ENCODE results near the gene MUCL3. TPM values are rescaled to one million over a fixed set of nuclear protein-coding genes. Genes with fewer than 3 reads are reported as not detected.

MUCL3 gene
- total RNA-seq, 1 donor from 2014 or later = not detected

GRCh38 chr6:31001281-31001888, 60.6 kb downstream of the MUCL3 start:
- DNase-seq (no peak), ATAC-seq (ENCODE audit: poor library complexity) (no peak)
- intact Hi-C loops (cut with DNase I) = no loop called here

- no peak for ATAC-seq (ENCODE audit: poor library complexity)
- intact Hi-C loops (cut with DNase I) = no loop called here
- no peak for DNase-seq
These were observed 61.7 kb downstream of the MUCL3 start for GRCh38 chr6:31002471-31002870.

Other genes with a start within 250 kb of the MUCL3 start
- 3.2 TPM for gene NRM, start 250.0 kb upstream of the MUCL3 start, total RNA-seq
- 16.4 TPM for gene MDC1, start 223.7 kb upstream of the MUCL3 start, total RNA-seq
- gene TUBB, start 220.6 kb upstream of the MUCL3 start, total RNA-seq = 179 TPM
- 207 TPM for gene FLOT1, start 198.3 kb upstream of the MUCL3 start, total RNA-seq
- 11.4 TPM for gene IER3, start 196.4 kb upstream of the MUCL3 start, total RNA-seq
- 23.2 TPM for gene DDR1, start 56.5 kb upstream of the MUCL3 start, total RNA-seq
- 23.6 TPM for gene GTF2H4, start 32.8 kb upstream of the MUCL3 start, total RNA-seq
- gene VARS2, start 26.7 kb upstream of the MUCL3 start, total RNA-seq = 17.2 TPM
- not detected for gene SFTA2, start 8.8 kb upstream of the MUCL3 start, total RNA-seq
- not detected for gene MUC21, start 42.7 kb downstream of the MUCL3 start, total RNA-seq
- gene MUC22, start 69.5 kb downstream of the MUCL3 start, total RNA-seq = 0.19 TPM
- not detected for gene C6orf15, start 171.6 kb downstream of the MUCL3 start, total RNA-seq
- gene PSORS1C1, start 173.8 kb downstream of the MUCL3 start, total RNA-seq = 1.2 TPM
- not detected for gene CDSN, start 179.5 kb downstream of the MUCL3 start, total RNA-seq
- not detected for gene PSORS1C2, start 198.1 kb downstream of the MUCL3 start, total RNA-seq
- gene CCHCR1, start 216.8 kb downstream of the MUCL3 start, total RNA-seq = 10.9 TPM
- gene TCF19, start 217.6 kb downstream of the MUCL3 start, total RNA-seq = 3.6 TPM
- 0.94 TPM for gene POU5F1, start 229.7 kb downstream of the MUCL3 start, total RNA-seq

Data from Right ventricle myocardium superior (tissue), 1 donor.